Fibroblast of skin of back (primary cell): ENCODE results near the gene ZFP82.

Experiments
- DNase-seq: peaks from one replicate; pipeline ENCODE4 v3.0.0-alpha.2; 2013

Gene ZFP82

DNA sequence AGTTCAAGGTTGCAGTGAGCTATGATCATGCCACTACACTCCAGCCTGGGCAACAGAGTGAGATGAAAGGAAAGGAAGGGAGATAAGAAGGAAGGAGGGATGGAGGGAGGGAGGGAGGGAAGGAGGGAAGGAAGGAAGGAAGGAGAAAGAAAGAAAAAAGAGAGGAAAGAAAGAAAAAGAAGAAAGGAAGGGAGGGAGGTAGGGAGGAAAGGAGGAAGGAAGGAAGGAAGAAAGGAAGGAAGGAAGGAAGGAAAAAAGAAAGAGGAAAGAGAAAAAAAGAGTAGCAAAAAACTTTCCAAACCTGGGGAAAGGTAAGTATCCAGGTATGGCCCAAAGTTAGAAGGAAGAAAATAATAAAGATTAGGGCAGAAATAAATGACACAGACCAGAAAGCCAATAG, 46.6 kb downstream of the ZFP82 start:
- DNase-seq = no peak

- DNase-seq = no peak
Measured at GRCh38 chr19:36363845-36364244, 54.6 kb downstream of the ZFP82 start.
